Suprapubic skin (tissue), 4 donors: Measurements from ENCODE around the gene IFNAR1.

Experiments
- POLR2A ChIP-seq, 2 donors: fragments of 450-650 bp; IDR thresholded peaks; one replicate each; pipeline ENCODE4 v1.6.1; 2017; ENCODE audit warnings: antibody characterized with exemption in 2 of 2, mild to moderate bottlenecking in 2 of 2, moderate library complexity in 2 of 2
- POLR2AphosphoS5 ChIP-seq, 3 donors: sonication (generic); formaldehyde crosslinking; IDR thresholded peaks; one replicate each; pipeline ENCODE4 v1.6.1; 2017; ENCODE audit warnings: antibody characterized with exemption in 3 of 3
- TF ChIP-seq, protein P1 (sequence below), 2 donors: fragments of 200-600 bp in 1 of 2; fragments of 450-650 bp in 1 of 2; sonication (generic) in 1 of 2; IDR thresholded peaks; one replicate each; pipeline ENCODE4 v1.5.1; 2016 to 2019; ENCODE audit warnings: antibody characterized with exemption in 2 of 2, mild to moderate bottlenecking in 1 of 2, moderate library complexity in 1 of 2

DNA sequence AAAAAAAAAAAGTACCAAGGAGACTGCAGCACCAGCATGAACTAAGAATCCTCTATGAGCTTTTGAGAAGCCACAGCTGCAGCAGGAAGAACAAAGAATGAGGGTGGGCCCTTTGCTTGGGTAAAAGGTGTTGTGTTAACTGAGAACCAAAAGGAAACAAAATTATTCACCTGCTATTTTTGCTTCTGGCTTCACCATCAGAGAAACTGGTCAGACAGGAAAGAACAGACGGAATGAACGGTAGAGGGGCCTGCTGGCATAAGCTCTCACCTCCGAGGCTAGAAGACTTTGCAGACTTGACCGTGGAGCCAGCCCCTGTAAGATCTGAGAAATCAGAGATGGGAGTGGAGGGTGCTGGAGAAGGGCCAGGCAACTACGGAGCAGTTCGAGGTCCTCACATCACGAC, 31.0 kb upstream of the IFNAR1 start:
- TF ChIP-seq, protein P1, sequence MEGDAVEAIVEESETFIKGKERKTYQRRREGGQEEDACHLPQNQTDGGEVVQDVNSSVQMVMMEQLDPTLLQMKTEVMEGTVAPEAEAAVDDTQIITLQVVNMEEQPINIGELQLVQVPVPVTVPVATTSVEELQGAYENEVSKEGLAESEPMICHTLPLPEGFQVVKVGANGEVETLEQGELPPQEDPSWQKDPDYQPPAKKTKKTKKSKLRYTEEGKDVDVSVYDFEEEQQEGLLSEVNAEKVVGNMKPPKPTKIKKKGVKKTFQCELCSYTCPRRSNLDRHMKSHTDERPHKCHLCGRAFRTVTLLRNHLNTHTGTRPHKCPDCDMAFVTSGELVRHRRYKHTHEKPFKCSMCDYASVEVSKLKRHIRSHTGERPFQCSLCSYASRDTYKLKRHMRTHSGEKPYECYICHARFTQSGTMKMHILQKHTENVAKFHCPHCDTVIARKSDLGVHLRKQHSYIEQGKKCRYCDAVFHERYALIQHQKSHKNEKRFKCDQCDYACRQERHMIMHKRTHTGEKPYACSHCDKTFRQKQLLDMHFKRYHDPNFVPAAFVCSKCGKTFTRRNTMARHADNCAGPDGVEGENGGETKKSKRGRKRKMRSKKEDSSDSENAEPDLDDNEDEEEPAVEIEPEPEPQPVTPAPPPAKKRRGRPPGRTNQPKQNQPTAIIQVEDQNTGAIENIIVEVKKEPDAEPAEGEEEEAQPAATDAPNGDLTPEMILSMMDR (IDR thresholded peaks at IDR 0.05) = no peak
- TF ChIP-seq POLR2AphosphoS5 (IDR thresholded peaks at IDR 0.05) (no peak), POLR2A (IDR thresholded peaks at IDR 0.05) (no peak)
